HG03196 (cell line): ENCODE results near the gene KLC1.
"Not testable (repeated sequence)": the region's sequence is repeated elsewhere in the genome, so short reads cannot be mapped to it uniquely, and the experiment has no call there.

Experiments
- ATAC-seq: cut with Tn5 transposase; IDR thresholded peaks from one replicate; pipeline ENCODE4 v1.9.1; 2021; ENCODE audit not compliant: unreplicated experiment

The KLC1 gene

GRCh38 chr14:103625356-103626095, 3.5 kb upstream of the KLC1 start:
- no peak for ATAC-seq

GRCh38 chr14:103626146-103626850, 2.7 kb upstream of the KLC1 start:
- no peak for ATAC-seq

GRCh38 chr14:103627073-103628025, 1.7 kb upstream of the KLC1 start:
- ATAC-seq = no peak

GRCh38 chr14:103628221-103628683, 759 bp upstream of the KLC1 start:
- ATAC-seq = no peak

- ATAC-seq = peak; percentile 21
Observed at GRCh38 chr14:103629503-103630121, 601 bp downstream of the KLC1 start.

- ATAC-seq = no peak
Observed at GRCh38 chr14:103630364-103631108, 1.5 kb downstream of the KLC1 start.

- no peak for ATAC-seq
Observed at GRCh38 chr14:103633391-103633790, 4.4 kb downstream of the KLC1 start.

GRCh38 chr14:103634156-103634555, 5.1 kb downstream of the KLC1 start:
- no peak for ATAC-seq

- no peak for ATAC-seq
Observed at GRCh38 chr14:103638594-103638993, 9.6 kb downstream of the KLC1 start.

- no peak for ATAC-seq
Observed at GRCh38 chr14:103641161-103641560, 12.2 kb downstream of the KLC1 start.

- ATAC-seq = no peak
Observed at GRCh38 chr14:103646189-103646588, 17.2 kb downstream of the KLC1 start.

- no peak for ATAC-seq
Observed at GRCh38 chr14:103649001-103649400, 20.0 kb downstream of the KLC1 start.

GRCh38 chr14:103650213-103650612, 21.2 kb downstream of the KLC1 start:
- no peak for ATAC-seq

- no peak for ATAC-seq
Observed at GRCh38 chr14:103651585-103651984, 22.6 kb downstream of the KLC1 start.

- ATAC-seq = no peak
Observed at GRCh38 chr14:103652806-103653205, 23.8 kb downstream of the KLC1 start.

GRCh38 chr14:103653336-103653735, 24.3 kb downstream of the KLC1 start:
- ATAC-seq = not testable (repeated sequence)

- no peak for ATAC-seq
Observed at GRCh38 chr14:103653805-103654204, 24.8 kb downstream of the KLC1 start.

- ATAC-seq = no peak
Observed at GRCh38 chr14:103654619-103655018, 25.6 kb downstream of the KLC1 start.

- no peak for ATAC-seq
Observed at GRCh38 chr14:103656031-103656755, 27.2 kb downstream of the KLC1 start.

- ATAC-seq = no peak
Observed at GRCh38 chr14:103656756-103657133, 27.7 kb downstream of the KLC1 start.
